ENCODE results near the gene RPL36. TPM values are rescaled to one million over a fixed set of nuclear protein-coding genes. Genes with fewer than 3 reads are reported as not detected.
"Not testable (repeated sequence)": the region's sequence is repeated elsewhere in the genome, so short reads cannot be mapped to it uniquely, and the experiment has no call there.

RPL36 gene
- total and polyA plus RNA-seq, 2 experiments from 2014 or later, result 637 to 990 TPM

DNA sequence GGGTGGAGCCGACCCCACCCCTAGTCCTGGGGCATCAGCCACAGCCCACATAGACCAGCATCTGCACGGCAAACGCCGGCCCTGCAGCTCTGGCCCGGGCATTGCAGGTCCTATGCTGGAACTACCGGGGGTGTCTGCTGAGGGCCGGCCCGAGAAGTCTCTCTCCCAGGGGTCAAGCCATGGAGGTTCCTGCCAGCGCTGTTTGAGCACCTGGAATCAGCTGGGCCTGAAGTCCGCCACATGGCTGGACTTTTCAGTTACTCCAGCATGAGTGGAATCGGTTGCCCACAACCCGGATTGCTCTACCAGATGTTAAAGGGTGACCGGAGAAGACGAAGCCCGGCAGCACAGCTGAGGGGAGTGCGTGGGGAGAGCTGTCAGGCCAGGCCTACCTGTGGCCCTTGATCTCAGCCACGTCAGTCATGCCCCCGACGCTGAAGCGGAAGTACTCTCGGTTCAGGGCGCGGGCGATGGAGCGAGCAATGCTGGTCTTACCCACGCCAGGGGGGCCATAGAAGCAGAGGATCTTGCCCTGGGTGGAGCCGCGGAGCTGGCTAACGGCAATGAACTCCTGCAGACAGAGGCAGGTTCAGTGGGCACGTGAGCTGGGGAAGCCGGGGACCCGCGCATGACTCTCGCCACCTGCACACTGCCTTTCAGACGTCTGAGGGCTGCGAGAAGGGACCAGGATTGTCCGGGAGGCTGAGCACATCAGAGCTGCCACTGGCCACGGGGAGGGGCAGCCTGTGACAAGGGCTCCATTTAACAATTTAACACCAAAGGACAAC is 8.7 kb downstream of the RPL36 start:
- Histone ChIP-seq H3K27me3 (no peaks in the 10 kb centered on the region), H3K9me2 (replicated peaks; ENCODE audit: insufficient read depth) (no peaks in the 10 kb centered on the region), H3K9me3 (ENCODE audit: low read depth) (no peaks in the 10 kb centered on the region), H3K27ac (no peak overlapping the region), H3K36me3 (replicated peaks; ENCODE audit: insufficient read depth, low read depth) (no peaks in the 10 kb centered on the region), H3K4me1 (ENCODE audit: insufficient read depth) (no peaks in the 10 kb centered on the region), H2AFZ (no peak overlapping the region), H3K4me3 (no peak overlapping the region), H4K20me1 (ENCODE audit: insufficient read depth, poor library complexity, severe bottlenecking) (peaks cover 28% of the 10 kb centered on the region), H3K4me2 (no peak overlapping the region), H3K79me2 (peaks cover 21% of the 10 kb centered on the region)
- 97% methylated on average over 38 of the region's 38 CpGs for WGBS (ENCODE audit: low lambda C conversion rate, missing lambda C conversion rate)
- TF ChIP-seq EZH2 (IDR thresholded peaks at IDR 0.05; ENCODE audit: borderline replicate concordance), result no peak
- no peak for TF ChIP-seq EZH2phosphoT487 (IDR thresholded peaks at IDR 0.05; ENCODE audit: low read depth, severe bottlenecking, unreplicated experiment)
- TF ChIP-seq, protein P1, sequence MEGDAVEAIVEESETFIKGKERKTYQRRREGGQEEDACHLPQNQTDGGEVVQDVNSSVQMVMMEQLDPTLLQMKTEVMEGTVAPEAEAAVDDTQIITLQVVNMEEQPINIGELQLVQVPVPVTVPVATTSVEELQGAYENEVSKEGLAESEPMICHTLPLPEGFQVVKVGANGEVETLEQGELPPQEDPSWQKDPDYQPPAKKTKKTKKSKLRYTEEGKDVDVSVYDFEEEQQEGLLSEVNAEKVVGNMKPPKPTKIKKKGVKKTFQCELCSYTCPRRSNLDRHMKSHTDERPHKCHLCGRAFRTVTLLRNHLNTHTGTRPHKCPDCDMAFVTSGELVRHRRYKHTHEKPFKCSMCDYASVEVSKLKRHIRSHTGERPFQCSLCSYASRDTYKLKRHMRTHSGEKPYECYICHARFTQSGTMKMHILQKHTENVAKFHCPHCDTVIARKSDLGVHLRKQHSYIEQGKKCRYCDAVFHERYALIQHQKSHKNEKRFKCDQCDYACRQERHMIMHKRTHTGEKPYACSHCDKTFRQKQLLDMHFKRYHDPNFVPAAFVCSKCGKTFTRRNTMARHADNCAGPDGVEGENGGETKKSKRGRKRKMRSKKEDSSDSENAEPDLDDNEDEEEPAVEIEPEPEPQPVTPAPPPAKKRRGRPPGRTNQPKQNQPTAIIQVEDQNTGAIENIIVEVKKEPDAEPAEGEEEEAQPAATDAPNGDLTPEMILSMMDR (IDR thresholded peaks at IDR 0.05; ENCODE audit: poor library complexity), result no peak
- peak; percentile 3 for DNase-seq (ENCODE audit: low spot score)

DNA sequence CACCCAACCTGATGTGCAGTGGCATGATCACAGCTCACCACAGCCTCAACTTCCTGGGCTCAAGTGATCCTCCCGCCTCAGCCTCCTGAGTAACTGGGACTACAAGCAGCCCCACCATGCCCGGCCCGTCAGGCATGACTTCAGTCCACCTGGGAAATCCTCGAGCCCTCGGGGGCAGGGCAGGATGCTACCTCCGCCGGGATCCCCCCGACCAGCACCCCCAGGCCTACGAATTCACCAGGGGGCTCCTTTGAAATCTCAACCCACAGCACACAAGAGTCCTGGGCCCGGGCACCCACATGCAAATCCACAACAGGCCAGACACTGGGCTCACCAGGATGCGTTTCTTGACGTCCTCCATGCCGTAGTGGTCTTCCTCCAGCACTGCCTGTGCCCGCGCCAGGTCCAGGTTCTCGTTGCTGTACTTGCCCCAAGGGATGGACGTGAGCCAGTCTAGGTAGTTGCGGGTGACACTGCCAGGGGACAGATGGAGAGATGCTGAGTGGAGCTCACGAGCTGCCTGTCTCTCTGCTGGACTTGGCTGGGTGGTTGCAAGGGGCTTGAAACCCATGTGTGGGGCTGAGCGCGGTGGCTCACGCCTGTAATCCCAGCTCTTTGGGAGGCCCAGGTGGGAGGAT is 10.5 kb downstream of the RPL36 start:
- Histone ChIP-seq H3K4me3 (no peak overlapping the region), H3K9me2 (replicated peaks; ENCODE audit: insufficient read depth) (no peaks in the 10 kb centered on the region), H3K9me3 (ENCODE audit: low read depth) (no peaks in the 10 kb centered on the region), H3K27me3 (no peaks in the 10 kb centered on the region), H3K27ac (no peak overlapping the region), H3K79me2 (peaks cover 3% of the 10 kb centered on the region), H3K36me3 (replicated peaks; ENCODE audit: insufficient read depth, low read depth) (no peaks in the 10 kb centered on the region), H2AFZ (no peak overlapping the region), H3K4me2 (no peak overlapping the region), H3K4me1 (ENCODE audit: insufficient read depth) (no peaks in the 10 kb centered on the region), H4K20me1 (ENCODE audit: insufficient read depth, poor library complexity, severe bottlenecking) (peaks cover 10% of the 10 kb centered on the region)
- DNase-seq (ENCODE audit: low spot score), result peak; percentile 2
- TF ChIP-seq EZH2phosphoT487 (IDR thresholded peaks at IDR 0.05; ENCODE audit: low read depth, severe bottlenecking, unreplicated experiment), result no peak
- TF ChIP-seq, protein P1 (IDR thresholded peaks at IDR 0.05; ENCODE audit: poor library complexity), result no peak
- no peak for TF ChIP-seq EZH2 (IDR thresholded peaks at IDR 0.05; ENCODE audit: borderline replicate concordance)
- WGBS (ENCODE audit: low lambda C conversion rate, missing lambda C conversion rate), result 97% methylated on average over 22 of the region's 22 CpGs

DNA sequence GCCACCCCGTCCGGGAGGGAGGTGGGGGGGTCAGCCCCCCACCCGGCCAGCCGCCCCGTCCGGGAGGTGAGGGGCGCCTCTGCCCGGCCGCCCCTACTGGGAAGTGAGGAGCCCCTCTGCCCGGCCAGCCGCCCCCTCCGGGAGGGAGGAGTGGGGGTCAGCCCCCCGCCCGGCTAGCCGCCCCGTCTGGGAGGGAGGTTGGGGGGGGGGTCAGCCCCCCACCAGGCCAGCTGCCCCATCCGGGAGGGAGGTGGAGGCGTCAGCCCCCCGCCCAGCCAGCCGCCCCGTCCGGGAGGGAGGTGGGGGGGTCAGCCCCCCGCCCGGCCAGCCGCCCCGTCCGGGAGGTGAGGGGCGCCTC is 11.9 kb downstream of the RPL36 start:
- not testable (repeated sequence) for H4K20me1 ChIP-seq (ENCODE audit: insufficient read depth, poor library complexity, severe bottlenecking); H3K36me3 ChIP-seq (replicated peaks; ENCODE audit: insufficient read depth, low read depth); H3K4me2 ChIP-seq; H3K79me2 ChIP-seq; H3K4me1 ChIP-seq (ENCODE audit: insufficient read depth); H2AFZ ChIP-seq; H3K9me3 ChIP-seq (ENCODE audit: low read depth); H3K27me3 ChIP-seq; H3K4me3 ChIP-seq; DNase-seq (ENCODE audit: low spot score); H3K27ac ChIP-seq; H3K9me2 ChIP-seq (replicated peaks; ENCODE audit: insufficient read depth)
- WGBS (ENCODE audit: low lambda C conversion rate, missing lambda C conversion rate), result no CpG with 5 or more reads among the region's 28 CpGs

Data from hepatocyte (in vitro differentiated cells).